ENCODE measurements around the gene DSCAML1. TPM values are rescaled to one million over a fixed set of nuclear protein-coding genes. Genes with fewer than 3 reads are reported as not detected.

DSCAML1 gene
- total and polyA plus RNA-seq, 9 of the 15 experiments (the other 6 are each of a cell fraction or from before 2014, with no cell fraction given): not detected

DNA sequence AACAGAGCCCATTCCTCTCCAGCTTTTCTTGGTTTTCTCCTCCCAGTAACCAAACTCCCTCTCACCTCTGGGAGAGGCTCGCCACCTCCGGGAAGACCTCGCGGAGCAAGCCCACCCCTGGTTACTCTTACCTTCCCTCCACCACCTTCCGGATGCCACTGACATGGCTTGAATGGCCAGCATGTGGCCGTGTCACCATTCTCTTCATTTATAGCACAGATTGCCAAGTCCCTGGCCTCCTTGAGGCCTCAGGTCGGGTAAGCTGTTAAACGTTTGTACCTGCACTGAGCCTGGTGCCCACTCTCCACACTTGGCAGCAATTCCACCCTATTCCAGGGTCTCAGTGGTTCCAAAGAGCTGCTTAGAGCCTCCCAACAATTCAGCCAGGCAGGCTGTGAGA is 35.5 kb upstream of the DSCAML1 start (continued):
- TF ChIP-seq ZNF695 (CRISPR knock-in tag; IDR thresholded peaks at IDR 0.05): no peak

DNA sequence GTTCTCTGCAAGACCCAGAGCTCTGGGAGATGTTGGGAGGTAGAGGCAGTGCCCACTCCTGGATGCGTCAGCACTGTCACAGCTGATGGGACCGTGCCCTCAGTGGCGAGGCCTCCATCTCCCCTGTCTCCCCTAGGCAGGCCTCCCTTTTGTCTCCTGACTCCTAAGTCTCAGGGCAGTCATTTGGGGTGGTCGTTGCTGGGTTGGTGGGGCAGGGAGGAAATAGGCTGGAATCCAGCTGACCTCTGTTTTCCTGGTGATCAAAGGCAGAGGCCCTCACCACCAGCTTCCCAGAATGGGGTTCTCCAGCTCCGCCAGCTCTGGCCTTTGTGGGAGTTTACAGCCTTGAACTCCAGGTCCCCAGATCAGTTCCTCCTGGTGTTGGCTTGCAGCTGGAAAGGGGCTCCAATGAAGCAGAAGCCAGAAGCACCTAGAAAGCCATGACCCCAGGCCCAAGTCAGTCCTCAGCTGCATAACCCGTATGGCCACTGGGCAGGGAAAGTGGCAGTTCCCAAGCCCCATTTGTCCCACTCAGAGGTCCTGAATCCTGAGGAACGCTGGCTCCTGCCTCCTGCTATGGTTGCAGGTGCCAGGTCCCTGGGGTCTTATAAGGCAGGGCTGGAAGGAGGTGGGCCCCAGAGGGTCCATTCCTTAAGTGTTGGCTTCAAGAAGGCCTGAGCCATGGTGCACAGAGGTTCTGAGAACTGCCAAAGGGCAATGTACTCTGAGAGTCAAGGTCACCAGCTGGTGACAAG is 34.8 kb upstream of the DSCAML1 start:
- 5% methylated on average over 7 of the region's 7 CpGs for WGBS (ENCODE audit: insufficient coverage, low coverage, missing lambda C conversion rate)
- intact Hi-C loops (cut with micrococcal nuclease): no loop called here
- ATAC-seq (no peak), DNase-seq (ENCODE audit: extremely low read depth in 1 of 4, low spot score in 3 of 4) (no peak), FAIRE-seq (no peak)
- H3K9me1 ChIP-seq (ENCODE audit: control insufficient read depth, insufficient read depth, low read length): peaks cover 3% of the 10 kb centered on the region
- BruUV-seq (replicated peaks): no TSS peak
- peaks cover 36 to 90% of the 10 kb centered on the region in 2 experiments; a peak in 4 of 5 replicates for H3K27me3 ChIP-seq (ENCODE audit: control insufficient read depth in 2 of 2, insufficient read depth in 2 of 2, low read length in 2 of 2)
- no peak overlapping the region for H3K4me3 ChIP-seq
- H3K9me3 ChIP-seq (replicated peaks; ENCODE audit: control insufficient read depth, insufficient read depth, low read depth, low read length): no peaks in the 10 kb centered on the region
- no peak overlapping the region for H3K27ac ChIP-seq (ENCODE audit: extremely low read depth, low read depth, low read length)
- H4K20me1 ChIP-seq (replicated peaks; ENCODE audit: control insufficient read depth, insufficient read depth, low read length): 0 out of 2 replicates have a peak, but pooled peaks cover 4% of the 10 kb centered on the region
- ChIA-PET CTCF (ENCODE audit: low intra/inter-chr PET ratio) (no interaction called here), POLR2A (no interaction called here)
- in situ Hi-C loops (cut with MboI): no loop called here
- no peaks in the 10 kb centered on the region for H3K36me3 ChIP-seq (ENCODE audit: control insufficient read depth, insufficient read depth, low read length)
- H3K79me2 ChIP-seq (ENCODE audit: control insufficient read depth, insufficient read depth, low read length): no peaks in the 10 kb centered on the region
- no peak overlapping the region for H3K4me2 ChIP-seq (ENCODE audit: insufficient read depth, low read length)
- peaks cover 0 to 14% of the 10 kb centered on the region in 2 experiments; a peak in 2 of 5 replicates for H3K4me1 ChIP-seq (replicated peaks in 1 of 2; ENCODE audit: control insufficient read depth in 2 of 2, insufficient read depth in 2 of 2, low read length in 2 of 2)
- H3K9ac ChIP-seq (ENCODE audit: insufficient read depth in 1 of 2, low read depth in 2 of 2, low read length in 2 of 2): no peak overlapping the region
- H2AFZ ChIP-seq (ENCODE audit: low read depth, low read length): no peak overlapping the region
- TF ChIP-seq DPF2 (IDR thresholded peaks at IDR 0.05) (no peak), ZC3H11A (IDR thresholded peaks at IDR 0.05; ENCODE audit: low read depth, low read length) (no peak), NR2C1 (IDR thresholded peaks at IDR 0.05) (no peak), NR2C1 (tag; IDR thresholded peaks at IDR 0.05) (no peak), CAMTA2 (CRISPR knock-in tag; conservative IDR thresholded peaks at IDR 0.05) (no peak), YY1 (IDR thresholded peaks at IDR 0.05; ENCODE audit: borderline replicate concordance in 1 of 3, control insufficient read depth in 1 of 3, extremely low read depth in 1 of 3, insufficient read depth in 3 of 3, insufficient read length in 1 of 3, insufficient replicate concordance in 2 of 3, low read depth in 1 of 3, low read length in 2 of 3) (no peak), SAFB (IDR thresholded peaks at IDR 0.05; ENCODE audit: borderline replicate concordance, low read depth, low read length) (no peak), ZNF24 (IDR thresholded peaks at IDR 0.05) (no peak), POLR2AphosphoS5 (IDR thresholded peaks at IDR 0.05; ENCODE audit: control insufficient read depth, insufficient read depth, low read depth, low read length) (no peak), RAD21 (CRISPR knock-in tag; conservative IDR thresholded peaks at IDR 0.05 in 1 of 2, IDR thresholded peaks at IDR 0.05 in 1 of 2) (no peak), PRPF4 (IDR thresholded peaks at IDR 0.05; ENCODE audit: insufficient read depth, low read depth, low read length, poor library complexity, severe bottlenecking) (no peak), HNRNPLL (IDR thresholded peaks at IDR 0.05; ENCODE audit: low read depth, low read length, poor library complexity, severe bottlenecking) (no peak)
- TF ChIP-seq, protein P1, sequence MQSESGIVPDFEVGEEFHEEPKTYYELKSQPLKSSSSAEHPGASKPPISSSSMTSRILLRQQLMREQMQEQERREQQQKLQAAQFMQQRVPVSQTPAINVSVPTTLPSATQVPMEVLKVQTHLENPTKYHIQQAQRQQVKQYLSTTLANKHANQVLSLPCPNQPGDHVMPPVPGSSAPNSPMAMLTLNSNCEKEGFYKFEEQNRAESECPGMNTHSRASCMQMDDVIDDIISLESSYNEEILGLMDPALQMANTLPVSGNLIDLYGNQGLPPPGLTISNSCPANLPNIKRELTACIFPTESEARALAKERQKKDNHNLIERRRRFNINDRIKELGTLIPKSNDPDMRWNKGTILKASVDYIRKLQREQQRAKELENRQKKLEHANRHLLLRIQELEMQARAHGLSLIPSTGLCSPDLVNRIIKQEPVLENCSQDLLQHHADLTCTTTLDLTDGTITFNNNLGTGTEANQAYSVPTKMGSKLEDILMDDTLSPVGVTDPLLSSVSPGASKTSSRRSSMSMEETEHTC (IDR thresholded peaks at IDR 0.05): no peak
- TF ChIP-seq, protein P2, sequence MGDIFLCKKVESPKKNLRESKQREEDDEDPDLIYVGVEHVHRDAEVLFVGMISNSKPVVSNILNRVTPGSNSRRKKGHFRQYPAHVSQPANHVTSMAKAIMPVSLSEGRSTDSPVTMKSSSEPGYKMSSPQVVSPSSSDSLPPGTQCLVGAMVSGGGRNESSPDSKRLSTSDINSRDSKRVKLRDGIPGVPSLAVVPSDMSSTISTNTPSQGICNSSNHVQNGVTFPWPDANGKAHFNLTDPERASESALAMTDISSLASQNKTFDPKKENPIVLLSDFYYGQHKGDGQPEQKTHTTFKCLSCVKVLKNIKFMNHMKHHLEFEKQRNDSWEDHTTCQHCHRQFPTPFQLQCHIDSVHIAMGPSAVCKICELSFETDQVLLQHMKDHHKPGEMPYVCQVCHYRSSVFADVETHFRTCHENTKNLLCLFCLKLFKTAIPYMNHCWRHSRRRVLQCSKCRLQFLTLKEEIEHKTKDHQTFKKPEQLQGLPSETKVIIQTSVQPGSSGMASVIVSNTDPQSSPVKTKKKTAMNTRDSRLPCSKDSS (IDR thresholded peaks at IDR 0.05; ENCODE audit: low read depth, partially characterized antibody): no peak
- TF ChIP-seq, protein P3, sequence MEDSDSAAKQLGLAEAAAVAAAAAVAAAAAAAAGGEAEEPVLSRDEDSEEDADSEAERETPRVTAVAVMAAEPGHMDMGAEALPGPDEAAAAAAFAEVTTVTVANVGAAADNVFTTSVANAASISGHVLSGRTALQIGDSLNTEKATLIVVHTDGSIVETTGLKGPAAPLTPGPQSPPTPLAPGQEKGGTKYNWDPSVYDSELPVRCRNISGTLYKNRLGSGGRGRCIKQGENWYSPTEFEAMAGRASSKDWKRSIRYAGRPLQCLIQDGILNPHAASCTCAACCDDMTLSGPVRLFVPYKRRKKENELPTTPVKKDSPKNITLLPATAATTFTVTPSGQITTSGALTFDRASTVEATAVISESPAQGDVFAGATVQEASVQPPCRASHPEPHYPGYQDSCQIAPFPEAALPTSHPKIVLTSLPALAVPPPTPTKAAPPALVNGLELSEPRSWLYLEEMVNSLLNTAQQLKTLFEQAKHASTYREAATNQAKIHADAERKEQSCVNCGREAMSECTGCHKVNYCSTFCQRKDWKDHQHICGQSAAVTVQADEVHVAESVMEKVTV (CRISPR knock-in tag; IDR thresholded peaks at IDR 0.05): no peak

Data from K562 (cell line).